ENCODE data around the gene HDAC2.
A peak's percentile ranks its signal among the peaks of the same experiment; 100 is the strongest.

Gene HDAC2

GRCh38 chr6:113967777-113968176 lies 3.2 kb downstream of the HDAC2 start:
- no peaks in the 10 kb centered on the region for H3K27me3 ChIP-seq (ENCODE audit: low read depth, low read length)
- peaks cover 61% of the 10 kb centered on the region for H4K20me1 ChIP-seq (ENCODE audit: insufficient read depth, low read length)
- H3K36me3 ChIP-seq (replicated peaks; ENCODE audit: low read depth, low read length) = no peaks in the 10 kb centered on the region
- H3K9ac ChIP-seq (ENCODE audit: low read length) = no peak overlapping the region
- H3K4me1 ChIP-seq (ENCODE audit: low read length) = peaks cover 17% of the 10 kb centered on the region
- peaks cover 82% of the 10 kb centered on the region for H3K79me2 ChIP-seq (ENCODE audit: low read length)
- H2AFZ ChIP-seq (ENCODE audit: low read depth, low read length) = no peak overlapping the region
- no peaks in the 10 kb centered on the region for H3K9me3 ChIP-seq (ENCODE audit: insufficient read depth, low read length)
- no peak overlapping the region for H3K4me3 ChIP-seq (ENCODE audit: low read length)
- no peak overlapping the region for H3K27ac ChIP-seq (ENCODE audit: low read length)
- no peak overlapping the region for H3K4me2 ChIP-seq (ENCODE audit: low read length)
- no peak for TF ChIP-seq EZH2phosphoT487 (IDR thresholded peaks at IDR 0.05; ENCODE audit: low read depth)
- TF ChIP-seq CTCF (IDR thresholded peaks at IDR 0.05; ENCODE audit: low read depth, low read length) = no peak

GRCh38 chr6:113960795-113961194 lies 10.2 kb downstream of the HDAC2 start:
- Histone ChIP-seq H3K27me3 (ENCODE audit: low read depth, low read length) (no peaks in the 10 kb centered on the region), H2AFZ (ENCODE audit: low read depth, low read length) (no peak overlapping the region), H4K20me1 (ENCODE audit: insufficient read depth, low read length) (peaks cover 60% of the 10 kb centered on the region), H3K36me3 (replicated peaks; ENCODE audit: low read depth, low read length) (peaks cover 10% of the 10 kb centered on the region), H3K9me3 (ENCODE audit: insufficient read depth, low read length) (no peaks in the 10 kb centered on the region), H3K27ac (ENCODE audit: low read length) (no peak overlapping the region), H3K4me2 (ENCODE audit: low read length) (peak overlapping the region; percentile 31), H3K4me3 (ENCODE audit: low read length) (no peak overlapping the region), H3K9ac (ENCODE audit: low read length) (no peak overlapping the region), H3K4me1 (ENCODE audit: low read length) (peaks cover 12% of the 10 kb centered on the region), H3K79me2 (ENCODE audit: low read length) (peaks cover 79% of the 10 kb centered on the region)
- TF ChIP-seq EZH2phosphoT487 (IDR thresholded peaks at IDR 0.05; ENCODE audit: low read depth) (no peak), CTCF (IDR thresholded peaks at IDR 0.05; ENCODE audit: low read depth, low read length) (no peak)

DNA sequence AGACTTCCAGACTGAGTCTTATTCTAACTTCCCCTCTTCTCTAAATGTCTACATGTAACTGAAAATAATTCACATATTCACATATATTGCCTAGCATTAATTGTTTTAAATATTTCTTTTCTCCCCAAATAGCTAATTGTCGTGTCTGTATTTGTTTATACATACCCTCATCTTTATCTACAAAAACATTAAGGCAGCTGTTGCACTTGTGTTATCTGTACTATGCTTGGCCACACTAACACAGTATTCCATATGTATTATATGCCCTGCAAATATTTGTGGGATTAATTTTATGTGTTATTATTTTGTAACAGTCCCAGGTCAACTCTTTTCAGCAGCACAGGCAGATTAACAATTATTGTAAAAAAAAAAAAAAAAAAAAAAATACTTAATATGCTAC lies 11.7 kb downstream of the HDAC2 start:
- Histone ChIP-seq H3K4me1 (ENCODE audit: low read length) (peaks cover 12% of the 10 kb centered on the region), H3K79me2 (ENCODE audit: low read length) (peaks cover 66% of the 10 kb centered on the region), H3K9me3 (ENCODE audit: insufficient read depth, low read length) (no peaks in the 10 kb centered on the region), H3K27me3 (ENCODE audit: low read depth, low read length) (no peaks in the 10 kb centered on the region), H3K4me2 (ENCODE audit: low read length) (no peak overlapping the region), H3K36me3 (replicated peaks; ENCODE audit: low read depth, low read length) (peaks cover 13% of the 10 kb centered on the region), H2AFZ (ENCODE audit: low read depth, low read length) (no peak overlapping the region), H3K4me3 (ENCODE audit: low read length) (no peak overlapping the region), H4K20me1 (ENCODE audit: insufficient read depth, low read length) (peaks cover 45% of the 10 kb centered on the region), H3K27ac (ENCODE audit: low read length) (no peak overlapping the region), H3K9ac (ENCODE audit: low read length) (no peak overlapping the region)
- TF ChIP-seq CTCF (IDR thresholded peaks at IDR 0.05; ENCODE audit: low read depth, low read length) (no peak), EZH2phosphoT487 (IDR thresholded peaks at IDR 0.05; ENCODE audit: low read depth) (no peak)

DNA sequence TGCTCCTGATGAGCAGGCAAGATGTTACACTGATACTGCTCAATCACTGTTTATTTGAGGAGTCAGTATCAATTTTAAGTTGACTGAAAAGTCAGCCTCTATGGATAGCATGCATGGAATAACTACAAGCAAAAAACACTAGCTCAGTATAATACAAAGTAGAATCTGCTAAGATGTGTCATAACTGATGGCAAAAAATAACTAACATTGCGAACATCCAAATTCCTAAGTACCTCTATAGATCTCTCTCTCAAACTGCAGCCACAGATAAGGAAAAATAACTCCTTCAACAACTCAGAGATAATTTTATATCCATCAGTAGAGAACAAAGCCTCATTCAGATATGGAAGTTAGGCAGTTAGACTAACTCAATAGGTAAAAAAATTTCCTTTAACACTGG lies 16.3 kb downstream of the HDAC2 start:
- H4K20me1 ChIP-seq (ENCODE audit: insufficient read depth, low read length) = peaks cover 11% of the 10 kb centered on the region; the same call in 1 of the 2 replicates
- H3K79me2 ChIP-seq (ENCODE audit: low read length) = peaks cover 21% of the 10 kb centered on the region
- H3K9ac ChIP-seq (ENCODE audit: low read length) = no peak overlapping the region
- no peak overlapping the region for H3K4me3 ChIP-seq (ENCODE audit: low read length)
- no peak overlapping the region for H3K27ac ChIP-seq (ENCODE audit: low read length)
- TF ChIP-seq EZH2phosphoT487 (IDR thresholded peaks at IDR 0.05; ENCODE audit: low read depth) = no peak
- no peak overlapping the region for H3K4me2 ChIP-seq (ENCODE audit: low read length)
- H3K9me3 ChIP-seq (ENCODE audit: insufficient read depth, low read length) = no peaks in the 10 kb centered on the region
- peaks cover 25% of the 10 kb centered on the region for H3K36me3 ChIP-seq (replicated peaks; ENCODE audit: low read depth, low read length)
- H3K4me1 ChIP-seq (ENCODE audit: low read length) = no peaks in the 10 kb centered on the region
- no peaks in the 10 kb centered on the region for H3K27me3 ChIP-seq (ENCODE audit: low read depth, low read length)
- H2AFZ ChIP-seq (ENCODE audit: low read depth, low read length) = no peak overlapping the region

DNA sequence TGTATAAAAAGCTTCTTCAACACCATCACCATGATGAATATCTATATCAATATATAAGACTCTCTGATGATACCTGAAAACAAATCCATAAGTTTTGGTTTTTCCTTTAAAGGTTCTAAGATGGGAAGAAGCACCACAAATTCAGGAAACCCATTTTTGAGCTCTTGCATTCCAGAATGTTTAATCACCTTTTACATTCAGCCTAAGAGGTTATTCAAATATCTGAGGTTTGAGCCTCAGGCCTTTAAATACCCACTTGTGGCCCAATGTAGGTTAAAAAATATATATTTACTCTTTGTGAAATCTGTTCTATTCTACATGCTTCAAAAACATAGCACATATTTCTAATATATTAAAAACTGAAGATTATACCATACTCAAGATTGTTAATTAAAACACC lies 17.6 kb downstream of the HDAC2 start:
- Histone ChIP-seq H3K9ac (ENCODE audit: low read length) (no peak overlapping the region), H3K27me3 (ENCODE audit: low read depth, low read length) (no peaks in the 10 kb centered on the region), H3K4me1 (ENCODE audit: low read length) (no peaks in the 10 kb centered on the region), H3K4me3 (ENCODE audit: low read length) (no peak overlapping the region), H2AFZ (ENCODE audit: low read depth, low read length) (no peak overlapping the region), H3K79me2 (ENCODE audit: low read length) (peaks cover 8% of the 10 kb centered on the region), H4K20me1 (ENCODE audit: insufficient read depth, low read length) (peaks cover under 1% of the 10 kb centered on the region; the same call in 1 of the 2 replicates), H3K4me2 (ENCODE audit: low read length) (no peak overlapping the region), H3K27ac (ENCODE audit: low read length) (no peak overlapping the region), H3K36me3 (replicated peaks; ENCODE audit: low read depth, low read length) (peaks cover 17% of the 10 kb centered on the region), H3K9me3 (ENCODE audit: insufficient read depth, low read length) (no peaks in the 10 kb centered on the region)
- TF ChIP-seq CTCF (IDR thresholded peaks at IDR 0.05; ENCODE audit: low read depth, low read length) = no peak
- TF ChIP-seq EZH2phosphoT487 (IDR thresholded peaks at IDR 0.05; ENCODE audit: low read depth) = no peak

Measured in OCI-LY3 (cell line).